Transverse colon (tissue), 3 donors: ENCODE results near the gene CATSPERE.

Source experiments
- EP300 ChIP-seq: sonication (generic); formaldehyde crosslinking; IDR thresholded peaks from one replicate; pipeline ENCODE4 v1.6.1; 2017; ENCODE audit warnings: antibody characterized with exemption, low read depth
- TF ChIP-seq, protein P1 (sequence below), 5 experiments: fragments of 200-600 bp in 3 of 5; fragments of 450-650 bp in 2 of 5; sonication (generic) in 3 of 5; IDR thresholded peaks; 1 replicate in 2 of 5; 2 replicates in 3 of 5; pipeline ENCODE4 v1.5.1; 2016 to 2017; ENCODE audit warnings: antibody characterized with exemption in 5 of 5, inconsistent platforms in 3 of 5, mild to moderate bottlenecking in 2 of 5, moderate library complexity in 1 of 5

DNA sequence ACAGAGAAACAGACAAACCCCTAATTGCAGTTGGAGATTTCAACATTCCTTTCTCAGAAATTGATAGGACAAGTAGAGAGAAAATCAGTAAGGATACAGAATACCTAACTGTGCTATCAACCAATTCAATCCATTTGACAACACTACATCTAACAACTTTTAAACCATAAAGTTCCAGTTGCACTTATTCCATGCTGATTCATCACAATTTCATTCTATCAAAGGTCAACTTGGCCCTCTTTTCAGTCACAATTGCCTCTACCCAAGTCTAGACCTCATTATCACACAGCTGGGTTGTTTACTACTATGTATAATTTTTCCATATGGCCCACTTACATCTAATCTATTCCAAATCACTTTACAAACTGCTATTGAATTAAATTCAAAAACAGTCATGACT lies 172.1 kb downstream of the CATSPERE start:
- no peak for TF ChIP-seq EP300
- TF ChIP-seq, protein P1, sequence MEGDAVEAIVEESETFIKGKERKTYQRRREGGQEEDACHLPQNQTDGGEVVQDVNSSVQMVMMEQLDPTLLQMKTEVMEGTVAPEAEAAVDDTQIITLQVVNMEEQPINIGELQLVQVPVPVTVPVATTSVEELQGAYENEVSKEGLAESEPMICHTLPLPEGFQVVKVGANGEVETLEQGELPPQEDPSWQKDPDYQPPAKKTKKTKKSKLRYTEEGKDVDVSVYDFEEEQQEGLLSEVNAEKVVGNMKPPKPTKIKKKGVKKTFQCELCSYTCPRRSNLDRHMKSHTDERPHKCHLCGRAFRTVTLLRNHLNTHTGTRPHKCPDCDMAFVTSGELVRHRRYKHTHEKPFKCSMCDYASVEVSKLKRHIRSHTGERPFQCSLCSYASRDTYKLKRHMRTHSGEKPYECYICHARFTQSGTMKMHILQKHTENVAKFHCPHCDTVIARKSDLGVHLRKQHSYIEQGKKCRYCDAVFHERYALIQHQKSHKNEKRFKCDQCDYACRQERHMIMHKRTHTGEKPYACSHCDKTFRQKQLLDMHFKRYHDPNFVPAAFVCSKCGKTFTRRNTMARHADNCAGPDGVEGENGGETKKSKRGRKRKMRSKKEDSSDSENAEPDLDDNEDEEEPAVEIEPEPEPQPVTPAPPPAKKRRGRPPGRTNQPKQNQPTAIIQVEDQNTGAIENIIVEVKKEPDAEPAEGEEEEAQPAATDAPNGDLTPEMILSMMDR (IDR thresholded peaks at IDR 0.05) = no peak
